Osteoblast (primary cell): Measurements from ENCODE around the gene SLC24A3. TPM values are rescaled to one million over a fixed set of nuclear protein-coding genes. Genes with fewer than 3 reads are reported as not detected.
A peak's percentile ranks its signal among the peaks of the same experiment; 100 is the strongest.

Source experiments
- DNase-seq: peaks from one replicate; pipeline ENCODE4 v3.0.0; 2011; ENCODE audit warnings: low spot score, mixed read lengths; ENCODE audit not compliant: insufficient read length; ENCODE audit errors: missing footprints
- H2AFZ ChIP-seq: 2 replicates; pipeline ENCODE4 v1.6.0; 2011; ENCODE audit warnings: mild to moderate bottlenecking, low read length
- H3K27ac ChIP-seq: 2 replicates; pipeline ENCODE4 v1.5.1; 2011; ENCODE audit warnings: mild to moderate bottlenecking, low read depth, low read length, moderate library complexity
- H3K27me3 ChIP-seq: 2 replicates; pipeline ENCODE4 v1.6.0; 2012; ENCODE audit warnings: mild to moderate bottlenecking, control low read depth, inconsistent platforms, low read length, moderate library complexity; ENCODE audit not compliant: insufficient read depth
- H3K36me3 ChIP-seq: 2 replicates; pipeline ENCODE4 v1.5.1; 2011; ENCODE audit warnings: mild to moderate bottlenecking, low read length, control low read depth, moderate library complexity; ENCODE audit not compliant: insufficient read depth
- H3K4me1 ChIP-seq: 2 replicates; pipeline ENCODE4 v1.5.1; 2011; ENCODE audit warnings: mild to moderate bottlenecking, low read length, control low read depth, moderate library complexity; ENCODE audit not compliant: insufficient read depth
- H3K4me2 ChIP-seq: 2 replicates; pipeline ENCODE4 v1.6.0; 2011; ENCODE audit warnings: mild to moderate bottlenecking, low read length; ENCODE audit not compliant: insufficient read depth
- H3K4me3 ChIP-seq: fragments of 200-600 bp; sonication (generic); 3 replicates; pipeline ENCODE4 v1.5.1; 2012; ENCODE audit warnings: mild to moderate bottlenecking, low read length, inconsistent platforms; ENCODE audit not compliant: insufficient read depth
- H3K79me2 ChIP-seq: 2 replicates; pipeline ENCODE4 v1.6.0; 2012; ENCODE audit warnings: mild to moderate bottlenecking, low read length, control low read depth, inconsistent platforms; ENCODE audit not compliant: insufficient read depth
- H3K9me3 ChIP-seq: 2 replicates; pipeline ENCODE4 v1.5.1; 2011; ENCODE audit warnings: low read depth, low read length, control low read depth
- H4K20me1 ChIP-seq: 2 replicates; pipeline ENCODE4 v1.6.0; 2012; ENCODE audit warnings: mild to moderate bottlenecking, low read length, control low read depth; ENCODE audit not compliant: insufficient read depth
- total RNA-seq: library from RNA; depleted of rRNA; stranded (reverse); fragments of >200 nt; gene quantifications from 2 replicates; pipeline ENCODE4 v1.2.3, GENCODE V29; 2012
- TF ChIP-seq, protein P1 (sequence below): IDR thresholded peaks from 2 replicates; pipeline ENCODE4 v1.5.1; 2011; ENCODE audit warnings: mild to moderate bottlenecking, low read depth, low read length, moderate library complexity; ENCODE audit errors: extremely low read depth

The SLC24A3 gene
- total RNA-seq, 1 donor = 1.1 TPM

DNA sequence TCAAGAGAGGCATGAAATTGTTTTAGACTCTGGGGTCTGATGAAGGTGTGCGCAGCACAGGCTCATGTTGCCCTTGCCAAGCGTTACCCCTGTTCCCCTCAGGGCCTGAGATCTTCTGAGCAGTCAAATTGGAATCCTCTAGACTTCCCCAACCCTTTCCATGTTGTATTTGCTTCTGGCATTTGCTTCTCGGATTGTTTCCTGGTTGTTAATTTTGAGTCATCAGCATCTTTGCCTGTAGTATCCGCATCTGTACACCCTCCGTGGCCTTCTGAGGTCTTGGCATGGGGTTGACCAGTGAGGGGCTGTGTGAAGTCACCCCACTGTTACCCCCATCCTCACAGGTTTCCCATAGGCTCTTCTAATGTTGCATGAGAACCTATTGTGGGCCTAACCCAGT lies 40.9 kb downstream of the SLC24A3 start:
- Histone ChIP-seq H3K4me1 (no peaks in the 10 kb centered on the region), H3K4me3 (no peak overlapping the region), H3K27me3 (no peaks in the 10 kb centered on the region), H3K4me2 (no peak overlapping the region), H3K27ac (no peak overlapping the region), H3K36me3 (no peaks in the 10 kb centered on the region), H3K9me3 (no peaks in the 10 kb centered on the region), H3K79me2 (no peaks in the 10 kb centered on the region), H2AFZ (no peak overlapping the region), H4K20me1 (no peaks in the 10 kb centered on the region)
- no peak for DNase-seq
- TF ChIP-seq, protein P1, sequence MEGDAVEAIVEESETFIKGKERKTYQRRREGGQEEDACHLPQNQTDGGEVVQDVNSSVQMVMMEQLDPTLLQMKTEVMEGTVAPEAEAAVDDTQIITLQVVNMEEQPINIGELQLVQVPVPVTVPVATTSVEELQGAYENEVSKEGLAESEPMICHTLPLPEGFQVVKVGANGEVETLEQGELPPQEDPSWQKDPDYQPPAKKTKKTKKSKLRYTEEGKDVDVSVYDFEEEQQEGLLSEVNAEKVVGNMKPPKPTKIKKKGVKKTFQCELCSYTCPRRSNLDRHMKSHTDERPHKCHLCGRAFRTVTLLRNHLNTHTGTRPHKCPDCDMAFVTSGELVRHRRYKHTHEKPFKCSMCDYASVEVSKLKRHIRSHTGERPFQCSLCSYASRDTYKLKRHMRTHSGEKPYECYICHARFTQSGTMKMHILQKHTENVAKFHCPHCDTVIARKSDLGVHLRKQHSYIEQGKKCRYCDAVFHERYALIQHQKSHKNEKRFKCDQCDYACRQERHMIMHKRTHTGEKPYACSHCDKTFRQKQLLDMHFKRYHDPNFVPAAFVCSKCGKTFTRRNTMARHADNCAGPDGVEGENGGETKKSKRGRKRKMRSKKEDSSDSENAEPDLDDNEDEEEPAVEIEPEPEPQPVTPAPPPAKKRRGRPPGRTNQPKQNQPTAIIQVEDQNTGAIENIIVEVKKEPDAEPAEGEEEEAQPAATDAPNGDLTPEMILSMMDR = no peak

DNA sequence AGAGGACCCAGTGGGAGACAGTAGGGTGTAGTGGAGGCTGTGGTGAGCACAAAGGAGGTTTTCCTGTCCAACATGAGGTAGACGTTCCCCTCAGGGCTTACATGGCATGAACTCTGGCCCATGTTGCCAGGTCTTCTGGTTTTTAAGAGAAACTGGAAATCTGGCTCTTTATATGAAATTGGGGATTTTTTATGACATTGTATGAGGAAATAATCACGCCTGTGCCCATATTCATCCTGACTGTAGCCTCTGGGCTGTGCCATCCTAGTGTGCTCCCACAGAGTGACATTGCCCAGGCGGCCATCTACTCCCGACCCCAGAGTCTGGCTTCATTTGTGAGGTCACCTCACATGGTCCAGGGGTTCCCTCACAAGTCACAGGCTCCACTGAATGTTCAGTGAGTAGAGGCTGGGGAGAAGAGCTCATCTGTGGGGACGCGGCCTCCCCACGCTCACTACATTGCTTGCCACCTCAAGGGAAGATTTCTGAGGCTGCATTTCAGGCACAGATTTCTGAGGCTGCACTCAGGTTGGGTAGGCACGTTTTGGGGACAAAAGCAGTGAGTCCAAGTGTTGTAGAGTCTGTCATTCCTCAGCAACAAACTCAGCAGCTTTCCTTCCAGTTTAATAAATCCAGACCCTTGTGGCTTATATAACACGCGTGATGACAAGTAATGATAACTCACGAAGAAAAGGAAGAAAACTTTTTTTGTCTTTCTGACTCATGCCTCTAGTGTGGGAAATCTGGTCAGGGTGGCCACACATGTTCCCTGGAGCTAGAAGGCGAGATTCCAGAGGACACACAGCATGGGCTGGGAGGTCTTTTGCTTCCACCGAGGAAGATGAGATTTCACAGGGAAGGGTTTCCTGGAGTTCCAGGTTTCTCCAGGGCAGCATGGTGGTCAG lies 41.7 kb downstream of the SLC24A3 start:
- Histone ChIP-seq H3K4me2 (no peak overlapping the region), H3K79me2 (no peaks in the 10 kb centered on the region), H3K4me3 (no peak overlapping the region), H4K20me1 (no peaks in the 10 kb centered on the region), H3K27ac (no peak overlapping the region), H3K36me3 (no peaks in the 10 kb centered on the region), H3K9me3 (no peaks in the 10 kb centered on the region), H2AFZ (no peak overlapping the region), H3K27me3 (no peaks in the 10 kb centered on the region), H3K4me1 (no peaks in the 10 kb centered on the region)
- TF ChIP-seq, protein P1 = no peak
- no peak for DNase-seq

DNA sequence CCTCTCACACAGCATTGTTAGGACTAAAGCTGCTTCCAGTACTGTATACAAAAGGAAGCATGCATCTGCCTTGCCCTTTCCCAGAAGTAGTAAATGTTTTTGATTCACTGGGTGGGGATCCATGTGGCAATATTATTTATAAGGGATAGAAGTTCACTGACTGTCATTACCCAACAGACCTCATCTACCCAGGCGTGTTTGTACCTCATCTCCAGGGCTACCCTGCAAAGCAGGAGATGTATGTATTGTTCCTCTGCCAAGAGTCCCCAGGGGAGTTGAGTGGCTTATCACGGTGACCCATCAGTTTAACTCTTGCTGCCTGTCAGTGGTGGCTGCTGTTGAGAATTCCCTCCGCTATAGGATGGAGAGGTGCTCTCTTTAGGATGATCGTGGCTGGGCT lies 42.5 kb downstream of the SLC24A3 start:
- Histone ChIP-seq H3K4me3 (no peak overlapping the region), H3K4me2 (no peak overlapping the region), H3K36me3 (no peaks in the 10 kb centered on the region), H3K27me3 (no peaks in the 10 kb centered on the region), H4K20me1 (no peaks in the 10 kb centered on the region), H2AFZ (no peak overlapping the region), H3K9me3 (no peaks in the 10 kb centered on the region), H3K79me2 (no peaks in the 10 kb centered on the region), H3K27ac (no peak overlapping the region), H3K4me1 (no peaks in the 10 kb centered on the region)
- peak; percentile 10 for DNase-seq
- TF ChIP-seq, protein P1 = no peak

DNA sequence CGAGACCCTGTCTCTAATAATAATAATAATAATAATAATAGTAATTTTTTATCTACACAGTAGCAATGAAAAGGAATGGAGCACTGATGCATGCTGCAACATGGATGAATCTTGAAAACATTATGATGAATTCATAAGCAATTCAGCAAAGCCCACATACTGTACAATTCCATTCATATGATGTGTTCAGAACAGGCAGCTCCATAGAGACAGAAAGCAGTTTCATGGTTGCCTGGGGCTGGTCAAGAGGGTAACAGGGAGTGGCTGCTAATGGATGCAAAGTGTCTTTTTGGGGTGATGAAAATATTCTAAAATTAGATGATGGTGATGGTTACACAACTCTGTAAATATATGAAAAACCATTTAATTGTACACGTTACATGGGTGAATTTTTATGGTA lies 43.6 kb downstream of the SLC24A3 start:
- H3K79me2 ChIP-seq = no peaks in the 10 kb centered on the region
- H3K4me2 ChIP-seq = no peak overlapping the region
- H2AFZ ChIP-seq = no peak overlapping the region
- H3K27ac ChIP-seq = no peak overlapping the region
- DNase-seq = no peak
- H3K36me3 ChIP-seq = no peaks in the 10 kb centered on the region
- TF ChIP-seq, protein P1 = no peak
- no peaks in the 10 kb centered on the region for H3K9me3 ChIP-seq
- no peak overlapping the region for H3K4me3 ChIP-seq
- no peaks in the 10 kb centered on the region for H4K20me1 ChIP-seq
- H3K27me3 ChIP-seq = no peaks in the 10 kb centered on the region
- no peaks in the 10 kb centered on the region for H3K4me1 ChIP-seq
